Fibroblast of lung (primary cell): Measurements from ENCODE around the gene DHRS2. TPM values are rescaled to one million over a fixed set of nuclear protein-coding genes. Genes with fewer than 3 reads are reported as not detected.
A peak's percentile ranks its signal among the peaks of the same experiment; 100 is the strongest.

Experiments used
- DNase-seq, 2 donors: peaks; one replicate each; pipeline versions ENCODE4 v3.0.0 to v3.0.0-alpha.2; 2010; ENCODE audit warnings: low read depth in 2 of 2
- H2AFZ ChIP-seq: 2 replicates; pipeline ENCODE4 v1.5.1; 2012; ENCODE audit warnings: low read length, control low read depth, inconsistent platforms
- H3K27ac ChIP-seq: 2 replicates; pipeline ENCODE4 v1.5.1; 2011; ENCODE audit warnings: low read length, control low read depth; ENCODE audit not compliant: insufficient read depth
- H3K27me3 ChIP-seq: 2 replicates; pipeline ENCODE4 v1.5.1; 2011; ENCODE audit warnings: mild to moderate bottlenecking, low read length; ENCODE audit not compliant: control insufficient read depth, insufficient read depth
- H3K36me3 ChIP-seq: 2 replicates; pipeline ENCODE4 v1.5.1; 2011; ENCODE audit warnings: low read length; ENCODE audit not compliant: control insufficient read depth, insufficient read depth
- H3K4me1 ChIP-seq: 2 replicates; pipeline ENCODE4 v1.5.1; 2011; ENCODE audit warnings: low read length; ENCODE audit not compliant: control insufficient read depth, insufficient read depth; ENCODE audit errors: extremely low read depth
- H3K4me2 ChIP-seq: 2 replicates; pipeline ENCODE4 v1.5.1; 2011; ENCODE audit warnings: low read length, control low read depth; ENCODE audit not compliant: insufficient read depth; ENCODE audit errors: extremely low read depth
- H3K4me3 ChIP-seq, 4 experiments: fragments of 200-600 bp in 1 of 4; sonication (generic) in 1 of 4; replicated peaks in 1 of 4; 2 replicates each; pipeline ENCODE4 v1.5.1; 2011 to 2016; ENCODE audit warnings: low read length in 4 of 4, low read depth in 3 of 4, mild to moderate bottlenecking in 3 of 4, control low read depth in 2 of 4, inconsistent platforms in 1 of 4, mixed read lengths in 1 of 4; ENCODE audit not compliant: insufficient read depth in 1 of 4; ENCODE audit errors: control extremely low read depth in 1 of 4
- H3K79me2 ChIP-seq: 2 replicates; pipeline ENCODE4 v1.5.1; 2012; ENCODE audit warnings: mild to moderate bottlenecking, low read length, inconsistent platforms; ENCODE audit not compliant: control insufficient read depth, insufficient read depth
- H3K9ac ChIP-seq: 2 replicates; pipeline ENCODE4 v1.5.1; 2011; ENCODE audit warnings: mild to moderate bottlenecking, low read length, control low read depth; ENCODE audit not compliant: insufficient read depth
- H3K9me3 ChIP-seq: 2 replicates; pipeline ENCODE4 v1.5.1; 2012; ENCODE audit warnings: low read depth, low read length; ENCODE audit not compliant: control insufficient read depth, insufficient read depth
- H4K20me1 ChIP-seq: 2 replicates; pipeline ENCODE4 v1.5.1; 2011; ENCODE audit warnings: low read length; ENCODE audit not compliant: control insufficient read depth, insufficient read depth; ENCODE audit errors: extremely low read depth
- CTCF ChIP-seq, 2 donors: IDR thresholded peaks in 1 of 2; conservative IDR thresholded peaks in 1 of 2; 1 replicate in 1 of 2; 2 replicates in 1 of 2; pipeline ENCODE4 v1.5.1; 2011 to 2012; ENCODE audit warnings: low read length in 2 of 2, control low read depth in 1 of 2, inconsistent platforms in 1 of 2, low read depth in 1 of 2, mild to moderate bottlenecking in 1 of 2
- EZH2 ChIP-seq: IDR thresholded peaks from 2 replicates; pipeline ENCODE4 v1.5.1; 2012; ENCODE audit warnings: low read length, control low read depth, mild to moderate bottlenecking; ENCODE audit errors: missing control alignments
- polyA plus RNA-seq, 2 donors: library from polyadenylated mRNA; depleted of rRNA in 1 of 2; stranded (reverse) in 1 of 2; unstranded in 1 of 2; fragments of >200 nt; gene quantifications; 2 replicates each; pipeline ENCODE4 v1.2.1, GENCODE V29; 2011 to 2012; ENCODE audit warnings: missing spikeins in 1 of 2
- total RNA-seq: library from RNA; depleted of rRNA; stranded (reverse); fragments of >200 nt; gene quantifications from 2 replicates; pipeline ENCODE4 v1.2.1, GENCODE V29; 2014

Gene DHRS2
- total and polyA plus RNA-seq, 2 donors (not counting 1 experiment from before 2014, with no cell fraction given), result 0.02 TPM; not detected in 1

GRCh38 chr14:23604675-23605170, 31.4 kb upstream of the DHRS2 start:
- DNase-seq, result no peak
- H3K27me3 ChIP-seq, result no peaks in the 10 kb centered on the region
- H3K4me3 ChIP-seq, result no peak overlapping the region
- H3K9me3 ChIP-seq, result no peaks in the 10 kb centered on the region
- H3K9ac ChIP-seq, result no peak overlapping the region
- H3K36me3 ChIP-seq, result no peaks in the 10 kb centered on the region
- H3K79me2 ChIP-seq, result no peaks in the 10 kb centered on the region
- H4K20me1 ChIP-seq, result no peaks in the 10 kb centered on the region
- TF ChIP-seq EZH2 (no peak), CTCF (conservative IDR thresholded peaks at IDR 0.05 in 1 of 2, IDR thresholded peaks at IDR 0.05 in 1 of 2; ENCODE audit: low read depth in 1 of 2, low read length in 2 of 2) (no peak)
- no peaks in the 10 kb centered on the region for H3K4me1 ChIP-seq
- no peak overlapping the region for H2AFZ ChIP-seq
- H3K4me2 ChIP-seq, result no peak overlapping the region
- H3K27ac ChIP-seq, result no peak overlapping the region

- Histone ChIP-seq H3K36me3 (no peaks in the 10 kb centered on the region), H4K20me1 (no peaks in the 10 kb centered on the region), H2AFZ (no peak overlapping the region), H3K79me2 (no peaks in the 10 kb centered on the region), H3K4me3 (no peak overlapping the region), H3K27ac (no peak overlapping the region), H3K9me3 (no peaks in the 10 kb centered on the region), H3K9ac (no peak overlapping the region), H3K4me1 (no peaks in the 10 kb centered on the region), H3K4me2 (no peak overlapping the region), H3K27me3 (no peaks in the 10 kb centered on the region)
- TF ChIP-seq EZH2, result no peak
- peak in 1 of 2 donors; percentile 34 for DNase-seq
Measured at GRCh38 chr14:23605931-23606585, 30.1 kb upstream of the DHRS2 start.

GRCh38 chr14:23608454-23608853, 27.7 kb upstream of the DHRS2 start:
- no peaks in the 10 kb centered on the region for H3K79me2 ChIP-seq
- H3K4me2 ChIP-seq, result no peak overlapping the region
- H3K4me1 ChIP-seq, result no peaks in the 10 kb centered on the region
- no peak overlapping the region for H3K9ac ChIP-seq
- H3K27ac ChIP-seq, result no peak overlapping the region
- no peaks in the 10 kb centered on the region for H4K20me1 ChIP-seq
- no peaks in the 10 kb centered on the region for H3K36me3 ChIP-seq
- H3K27me3 ChIP-seq, result no peaks in the 10 kb centered on the region
- no peak overlapping the region for H3K4me3 ChIP-seq
- H2AFZ ChIP-seq, result no peak overlapping the region
- no peak for DNase-seq
- TF ChIP-seq EZH2 (no peak), CTCF (conservative IDR thresholded peaks at IDR 0.05 in 1 of 2, IDR thresholded peaks at IDR 0.05 in 1 of 2; ENCODE audit: low read depth in 1 of 2, low read length in 2 of 2) (no peak)
- H3K9me3 ChIP-seq, result no peaks in the 10 kb centered on the region
